ENCODE measurements around the gene FBXL15.

DNA sequence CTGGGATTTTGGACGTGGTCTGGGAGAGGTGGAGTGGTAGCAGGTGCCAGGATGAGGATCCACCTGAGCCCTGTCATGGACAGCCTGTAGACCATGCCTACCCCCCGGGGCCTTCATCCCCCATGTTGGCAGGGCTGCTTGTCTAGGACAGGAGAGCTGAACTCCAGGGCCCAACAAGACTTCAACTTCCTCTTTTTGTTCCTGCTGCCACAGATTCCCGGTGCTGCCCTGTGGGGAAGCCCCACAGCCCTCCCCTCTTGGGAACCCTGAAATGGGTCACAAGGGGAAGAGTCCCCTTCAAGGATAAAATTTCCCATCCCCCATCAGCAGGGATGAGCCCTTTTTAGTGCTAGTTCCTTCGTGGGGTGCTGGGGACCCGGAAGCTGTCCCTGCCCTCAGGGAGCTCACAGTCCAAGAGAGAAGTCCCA is 13.0 kb downstream of the FBXL15 start:
- TF ChIP-seq CTCF (conservative IDR thresholded peaks at IDR 0.05 in 1 of 2, IDR thresholded peaks at IDR 0.05 in 1 of 2; ENCODE audit: low read depth in 1 of 2, low read length in 2 of 2) (no peak), EZH2 (IDR thresholded peaks at IDR 0.05; ENCODE audit: low read length, missing control alignments) (no peak)
